Activated CD4-positive, alpha-beta T cell treated with anti-CD3 and anti-CD28 coated beads, Interleukin-2, amount 50 U/mL, for 16 hours (primary cell): ENCODE data around the gene PSMA3.
A peak's percentile ranks its signal among the peaks of the same experiment; 100 is the strongest.

Experiments used
- DNase-seq: peaks from one replicate; pipeline ENCODE4 v3.0.0-alpha.2; 2020

PSMA3 gene

DNA sequence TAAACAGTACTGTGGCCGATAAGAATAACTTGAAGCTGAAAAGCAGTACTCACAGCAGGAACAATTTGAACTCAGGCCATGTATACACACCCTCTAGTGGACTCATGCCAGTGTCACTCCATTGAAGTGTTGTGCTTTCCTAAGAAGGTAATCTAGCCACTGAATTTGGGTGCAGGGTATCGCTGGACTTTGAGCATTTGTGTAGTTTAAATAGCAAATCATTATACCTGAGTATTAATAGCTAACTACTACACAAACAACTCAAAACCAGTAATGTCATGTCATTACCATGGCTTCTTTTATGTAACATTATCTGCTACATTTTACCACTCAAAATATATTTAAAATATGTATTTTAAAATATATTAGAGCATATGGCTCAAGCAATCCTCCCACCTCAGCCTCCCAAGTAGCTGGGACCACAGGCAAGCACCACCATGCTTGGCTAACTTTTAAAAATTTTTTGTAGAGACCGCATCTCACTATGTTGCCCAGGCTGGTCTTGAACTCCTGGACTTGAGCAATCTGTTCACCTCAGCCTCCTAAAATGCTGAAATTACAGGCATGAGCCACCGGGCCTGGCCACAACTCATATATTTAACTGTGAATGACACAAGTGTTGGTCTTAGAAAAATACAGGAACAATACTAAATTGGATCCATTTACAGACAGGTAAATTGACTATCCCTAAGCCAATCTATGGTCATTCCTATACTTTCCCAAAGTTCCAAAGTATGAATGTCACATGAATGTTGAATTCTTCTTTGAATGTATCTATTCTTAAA, 28.1 kb downstream of the PSMA3 start:
- DNase-seq, result no peak

DNA sequence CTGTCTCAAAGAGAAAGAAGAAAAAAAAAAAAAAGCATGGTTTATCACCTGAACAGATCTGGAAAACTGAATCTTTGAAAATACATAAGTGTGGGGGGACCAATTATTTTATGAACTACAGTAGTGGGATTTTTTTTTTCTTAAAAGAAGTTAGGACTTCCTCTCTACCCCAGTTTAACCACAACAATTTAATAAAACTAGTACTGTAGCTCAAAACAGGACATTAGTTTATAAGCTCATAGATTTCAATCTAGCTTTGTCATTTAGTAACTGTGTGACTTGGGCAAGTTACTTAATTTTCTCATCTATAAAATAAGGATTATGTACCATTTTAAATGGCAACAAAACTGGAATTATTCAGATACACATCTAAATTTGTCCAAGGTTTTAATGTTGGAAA, 30.2 kb downstream of the PSMA3 start:
- DNase-seq, result no peak

DNA sequence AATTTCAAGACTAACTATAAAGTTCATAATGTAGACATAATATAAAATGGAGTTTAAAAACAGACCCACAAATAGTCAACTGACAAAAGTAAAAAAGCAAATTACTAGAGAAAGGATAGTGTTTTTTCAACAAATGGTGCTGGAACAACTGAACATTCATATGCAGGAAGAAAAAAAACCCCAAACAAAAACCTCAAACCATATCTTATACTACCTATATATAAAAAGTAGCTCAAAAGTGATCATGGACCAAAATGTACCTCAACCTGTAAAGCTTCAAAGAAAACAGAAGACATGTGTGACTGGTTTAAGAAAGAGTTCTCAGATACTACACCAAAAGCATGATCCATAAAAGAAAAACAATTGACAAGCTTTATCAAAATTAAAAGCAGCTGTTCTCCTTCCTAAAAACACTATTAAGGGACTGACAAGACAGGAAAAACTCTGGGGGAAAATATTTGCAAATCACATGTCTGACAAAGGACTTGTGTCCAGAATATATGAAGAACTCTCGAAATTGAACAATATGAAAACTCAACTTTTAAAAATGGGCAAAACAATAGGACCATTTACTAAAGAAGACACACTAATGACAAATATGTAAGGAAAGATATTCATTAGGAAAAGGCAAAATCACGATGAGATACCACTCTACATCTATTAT, 31.0 kb downstream of the PSMA3 start:
- DNase-seq, result no peak

DNA sequence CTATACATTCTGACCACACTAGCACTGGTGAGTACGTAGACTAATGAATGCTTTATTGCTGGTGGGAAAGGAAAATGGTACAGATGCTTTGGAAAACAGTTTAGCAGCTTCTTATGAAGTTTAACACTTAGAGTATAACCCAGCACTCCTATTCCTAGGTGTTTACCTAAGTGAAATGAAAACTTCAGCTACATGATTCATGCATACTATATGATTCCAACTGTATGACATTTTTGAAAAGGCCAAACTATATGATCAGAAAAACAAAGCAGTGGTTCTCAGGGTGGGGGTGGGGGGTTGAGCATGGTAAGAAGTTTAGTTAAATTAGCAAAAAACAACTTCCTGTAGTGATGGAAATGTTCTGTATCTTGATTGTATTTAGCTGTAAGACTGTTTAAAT, 31.6 kb downstream of the PSMA3 start:
- no peak for DNase-seq

DNA sequence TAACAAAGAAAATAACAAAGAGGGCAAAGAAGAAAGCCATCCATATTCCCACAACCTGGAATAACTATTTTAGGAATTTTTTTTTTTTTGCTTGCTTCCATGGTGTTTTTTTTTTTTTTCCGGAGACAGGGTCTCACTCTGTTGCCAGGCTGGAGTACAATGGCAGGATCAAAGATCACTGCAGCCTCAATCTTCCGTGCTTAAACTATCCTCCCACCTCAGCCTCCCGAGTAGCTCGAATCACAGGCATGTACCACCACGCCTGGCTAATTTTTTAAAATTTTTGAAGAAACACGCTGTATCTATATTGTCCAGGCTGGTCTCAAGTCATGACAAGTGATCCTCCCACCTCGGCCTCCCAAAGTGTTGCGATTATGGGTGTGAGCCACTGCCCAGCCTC, 33.5 kb downstream of the PSMA3 start:
- DNase-seq, result no peak

DNA sequence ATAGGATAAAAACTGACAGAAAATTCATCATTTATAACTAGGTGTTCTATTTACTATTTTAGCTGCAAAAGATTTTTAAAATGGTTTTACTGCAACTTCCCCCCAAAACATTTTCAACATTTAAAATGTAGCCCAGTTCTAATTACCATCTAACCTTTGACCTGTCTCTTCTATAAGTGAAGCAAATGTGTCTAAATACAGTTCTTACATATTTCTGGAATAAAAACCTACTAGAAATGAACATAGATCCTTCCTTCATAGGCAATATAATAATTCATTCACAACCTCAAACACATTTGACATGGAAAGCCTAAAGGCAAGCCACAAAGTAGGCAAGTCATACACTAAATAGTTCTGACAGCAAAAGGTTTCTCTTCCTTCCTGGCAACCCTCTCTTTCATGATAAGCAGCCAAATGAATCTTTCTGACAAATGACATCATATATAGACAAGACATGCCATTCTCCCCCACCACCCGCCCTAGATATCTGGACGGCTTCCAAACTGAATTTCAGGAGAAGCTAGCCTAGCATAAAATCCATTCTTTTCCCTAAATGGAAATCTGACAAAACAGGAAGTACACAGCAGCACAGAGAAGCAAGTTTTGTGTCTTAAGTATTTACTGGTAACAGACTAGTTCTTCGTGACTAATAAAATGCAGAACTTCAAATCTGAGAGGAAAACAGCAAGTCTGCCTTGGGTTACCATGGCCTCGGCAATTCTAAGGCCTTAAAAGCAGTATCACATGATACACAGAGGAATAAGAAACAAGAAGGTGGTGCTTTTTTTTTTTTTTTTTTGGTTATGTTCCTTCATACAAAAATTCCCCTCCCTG, 36.5 kb downstream of the PSMA3 start:
- peak; percentile 53 for DNase-seq

DNA sequence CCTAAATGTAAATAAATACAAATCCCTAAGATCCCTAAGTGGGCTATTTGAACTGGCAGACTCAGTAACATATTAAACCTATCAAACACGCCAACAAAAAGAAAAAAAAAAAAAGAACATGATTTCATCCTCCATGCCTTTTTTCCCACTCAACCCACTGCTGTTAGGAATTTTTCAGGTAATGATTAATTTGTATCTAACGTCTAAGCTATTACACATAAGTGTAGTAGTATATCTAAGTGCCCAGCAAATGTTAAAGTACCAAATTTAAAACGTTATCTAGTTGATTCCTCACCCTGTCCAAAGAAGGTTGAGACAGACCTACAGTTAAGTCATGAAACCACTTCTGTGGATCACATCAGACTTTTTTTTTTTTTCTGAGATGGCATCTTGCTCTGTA, 37.3 kb downstream of the PSMA3 start:
- DNase-seq, result no peak

DNA sequence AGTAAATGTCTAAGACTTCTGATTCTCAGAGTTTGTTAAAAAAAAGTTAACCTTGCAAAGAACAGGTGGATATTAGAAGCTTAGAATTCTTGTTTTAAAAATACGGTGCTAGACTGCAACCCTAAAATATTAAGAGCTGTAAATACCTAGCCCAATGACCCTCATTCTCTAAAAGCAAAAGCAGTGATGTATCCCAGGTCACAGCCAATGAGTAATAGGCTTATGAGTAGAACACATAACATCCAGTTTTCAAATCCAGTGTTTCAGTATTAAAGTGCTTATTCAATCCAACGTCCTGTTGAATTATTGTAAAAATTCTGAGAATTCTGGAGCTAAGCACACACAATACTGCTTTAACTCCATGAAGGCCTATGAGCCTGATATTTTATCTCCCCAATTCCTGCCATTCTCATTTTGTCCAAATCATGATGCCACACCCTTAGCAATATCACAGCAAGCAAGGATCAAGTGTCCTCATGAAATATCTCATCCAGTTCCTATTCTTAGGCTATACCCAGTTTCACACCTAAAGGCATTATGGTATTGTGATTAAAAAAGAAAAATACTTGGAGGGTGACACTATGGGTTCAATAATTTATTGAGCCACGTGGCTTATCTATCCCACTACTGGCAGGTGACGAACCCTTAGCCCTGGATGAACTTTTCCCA, 38.4 kb downstream of the PSMA3 start:
- no peak for DNase-seq

DNA sequence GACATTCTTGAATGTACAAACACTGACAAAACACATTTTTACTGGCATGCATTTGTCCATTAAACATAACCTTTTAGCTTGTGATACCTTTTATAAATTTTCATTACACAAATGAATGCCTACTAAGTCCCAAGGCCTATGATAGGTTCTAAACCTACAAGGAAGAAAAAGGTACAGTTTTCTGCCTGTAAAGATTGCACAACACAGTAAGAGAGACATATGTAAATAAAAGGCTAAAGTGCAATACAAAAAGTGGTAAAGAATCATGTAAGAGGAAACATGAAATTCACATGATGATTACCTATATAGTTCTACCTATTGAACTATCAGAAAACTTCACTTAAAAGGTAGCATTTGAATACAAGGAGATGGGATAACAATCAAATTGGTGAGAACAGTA, 39.1 kb downstream of the PSMA3 start:
- DNase-seq, result no peak

DNA sequence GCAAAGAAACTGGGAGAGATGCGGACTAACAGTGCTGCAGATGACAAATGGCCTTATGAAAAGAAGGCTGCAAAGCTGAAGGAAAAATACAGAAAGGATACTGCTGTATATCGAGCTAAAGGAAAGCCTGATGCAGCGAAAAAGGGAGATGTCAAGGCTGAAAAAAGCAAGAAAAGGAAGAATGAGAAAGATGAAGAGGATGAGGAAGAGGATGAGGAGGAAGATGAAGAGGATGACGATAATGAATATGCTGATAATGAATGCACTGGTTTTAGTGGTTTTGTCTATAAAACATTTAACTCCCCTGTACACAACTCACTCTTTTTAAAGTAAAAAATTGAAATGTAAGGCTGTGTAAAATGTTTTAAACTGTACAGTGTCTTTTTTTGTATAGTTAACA, 40.5 kb downstream of the PSMA3 start:
- DNase-seq, result no peak

DNA sequence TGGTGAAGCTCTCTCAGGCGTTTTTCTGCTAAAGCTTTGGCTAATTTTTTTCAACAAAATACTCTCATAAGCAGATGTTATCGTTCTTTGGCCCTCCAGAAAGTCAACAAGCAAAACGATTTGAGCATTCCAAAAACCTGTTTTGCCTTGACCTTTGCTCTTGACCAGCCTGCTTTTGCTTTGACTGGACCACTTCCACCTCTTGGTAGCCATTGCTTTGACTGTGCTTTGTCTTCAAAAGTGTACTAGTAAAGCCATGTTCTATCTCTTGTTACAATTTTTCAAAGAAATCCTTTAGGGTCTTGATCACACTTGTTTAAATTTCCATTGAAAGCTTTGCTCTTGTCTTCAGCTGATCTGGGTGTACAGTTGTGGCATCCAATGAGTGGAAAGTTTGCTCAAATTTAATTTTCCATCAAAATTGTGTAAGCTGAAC, 43.0 kb downstream of the PSMA3 start:
- no peak for DNase-seq

DNA sequence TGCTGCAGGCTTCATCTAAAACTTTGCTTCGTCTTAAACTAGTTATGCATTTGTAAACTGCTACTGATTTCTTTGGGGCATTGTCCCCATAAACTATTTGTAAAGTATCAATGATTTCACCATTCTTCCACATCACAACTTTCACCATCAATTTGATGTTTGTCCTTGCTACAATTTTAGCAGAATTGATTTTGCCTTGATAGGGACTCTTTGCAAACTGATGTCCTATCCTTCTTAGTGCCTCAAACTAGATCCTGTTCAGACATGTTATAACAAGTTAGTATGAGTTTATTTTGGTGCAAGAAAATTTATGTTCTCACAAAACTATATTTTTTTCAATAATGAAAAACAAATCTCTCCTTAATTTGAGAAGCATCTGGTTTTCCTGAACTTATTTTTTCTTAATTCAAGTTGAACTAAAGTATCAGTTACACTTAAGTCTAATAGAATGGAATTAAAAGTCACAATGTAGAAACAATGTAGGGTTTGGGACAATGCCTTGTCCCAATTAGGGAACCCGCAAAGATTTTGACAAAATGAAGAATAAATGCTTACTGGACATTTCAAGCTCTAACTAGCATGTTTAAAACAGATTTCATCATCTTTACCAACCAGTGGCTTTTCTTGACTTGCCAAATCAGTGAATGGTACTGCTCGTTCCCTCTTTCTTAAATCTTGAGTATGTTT, 43.6 kb downstream of the PSMA3 start:
- no peak for DNase-seq

DNA sequence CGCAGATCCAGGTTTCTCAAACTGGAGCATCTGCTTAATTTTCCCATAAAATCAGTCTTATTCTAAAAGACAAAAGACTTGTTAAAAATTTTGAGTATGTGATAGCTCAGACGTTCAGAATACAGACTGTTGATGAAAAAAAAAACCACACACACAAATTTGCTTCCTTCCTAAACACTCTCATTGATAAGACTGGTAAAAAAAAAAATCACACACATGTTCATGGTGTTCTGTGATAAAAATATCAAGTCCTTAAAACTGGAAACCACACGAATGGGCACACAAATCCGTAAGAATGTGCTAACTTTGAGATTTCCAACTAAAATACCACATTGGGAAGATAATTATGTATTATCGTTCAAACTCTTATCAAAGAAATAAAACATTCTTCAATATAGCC, 47.0 kb downstream of the PSMA3 start:
- no peak for DNase-seq

DNA sequence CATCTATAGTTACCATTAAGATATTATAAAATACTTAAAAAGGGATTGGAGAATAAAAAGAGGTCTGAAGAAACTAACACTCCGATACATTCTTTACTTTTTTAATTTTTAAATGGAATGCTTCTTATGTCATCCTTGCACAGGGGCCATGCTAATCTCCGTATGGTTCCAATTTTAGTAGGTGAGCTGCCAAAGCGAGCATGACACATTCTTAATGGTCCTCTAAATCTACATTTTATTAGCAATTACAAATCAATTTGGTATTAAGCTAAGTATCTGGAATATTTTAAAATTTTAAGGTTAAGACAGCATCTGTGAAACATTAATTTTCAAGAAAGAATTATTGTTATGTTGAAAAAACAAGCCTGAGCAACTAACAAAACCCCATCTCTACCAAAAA, 47.5 kb downstream of the PSMA3 start:
- no peak for DNase-seq

DNA sequence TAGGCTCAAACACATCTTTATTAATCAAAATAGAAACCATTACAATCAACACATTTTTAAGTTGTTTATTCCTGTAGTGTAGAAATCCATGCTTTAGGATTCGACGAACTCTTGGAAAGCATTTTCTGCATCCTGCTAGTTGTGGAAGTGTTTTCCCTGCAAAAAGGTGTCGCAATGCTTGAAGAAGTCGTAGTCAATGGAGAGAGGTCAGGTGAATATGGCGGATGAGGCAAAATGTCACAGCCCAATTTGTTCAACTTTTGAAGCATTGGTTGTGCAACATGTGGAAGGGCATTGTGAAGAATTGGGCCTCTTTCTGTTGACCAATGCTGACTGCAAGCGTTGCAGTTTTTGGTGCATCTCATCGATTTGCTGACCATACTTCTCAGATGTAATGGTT, 49.6 kb downstream of the PSMA3 start:
- DNase-seq, result no peak

DNA sequence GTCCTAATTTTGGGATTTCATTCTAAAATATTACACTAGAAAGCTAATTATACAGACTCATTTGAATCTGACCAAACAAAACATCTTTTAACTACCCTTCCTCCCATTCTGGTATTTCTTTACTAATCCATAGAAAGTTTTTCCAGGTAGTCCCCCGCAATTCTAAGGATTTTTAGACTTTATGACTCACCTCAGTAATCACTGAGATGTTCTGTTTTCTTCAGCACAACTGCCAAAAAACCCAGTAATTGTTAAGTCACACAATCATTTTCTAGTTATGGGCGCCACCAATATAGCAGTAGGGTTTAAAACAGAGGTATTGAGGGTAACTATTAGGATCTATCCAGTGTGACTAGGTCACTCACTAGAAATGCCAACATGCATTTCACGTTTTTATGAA, 52.1 kb downstream of the PSMA3 start:
- peak; percentile 27 for DNase-seq

DNA sequence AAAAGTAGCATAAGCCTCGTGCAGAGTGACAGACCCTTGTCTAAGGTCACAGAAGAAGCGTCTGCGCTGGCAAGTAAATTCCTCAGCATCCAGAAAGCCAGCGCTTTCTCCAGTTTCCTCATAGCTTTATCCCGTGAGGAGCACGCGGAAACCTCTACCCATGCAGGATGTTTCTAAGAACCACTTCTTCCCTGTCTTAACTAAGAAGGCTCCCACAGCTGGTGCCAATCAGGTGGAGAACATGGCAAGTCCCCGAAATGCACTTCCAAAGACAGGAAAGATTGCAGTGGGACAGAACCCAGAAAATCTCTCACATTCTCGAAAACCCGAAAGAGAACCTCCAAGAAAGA, 52.7 kb downstream of the PSMA3 start:
- DNase-seq, result no peak

DNA sequence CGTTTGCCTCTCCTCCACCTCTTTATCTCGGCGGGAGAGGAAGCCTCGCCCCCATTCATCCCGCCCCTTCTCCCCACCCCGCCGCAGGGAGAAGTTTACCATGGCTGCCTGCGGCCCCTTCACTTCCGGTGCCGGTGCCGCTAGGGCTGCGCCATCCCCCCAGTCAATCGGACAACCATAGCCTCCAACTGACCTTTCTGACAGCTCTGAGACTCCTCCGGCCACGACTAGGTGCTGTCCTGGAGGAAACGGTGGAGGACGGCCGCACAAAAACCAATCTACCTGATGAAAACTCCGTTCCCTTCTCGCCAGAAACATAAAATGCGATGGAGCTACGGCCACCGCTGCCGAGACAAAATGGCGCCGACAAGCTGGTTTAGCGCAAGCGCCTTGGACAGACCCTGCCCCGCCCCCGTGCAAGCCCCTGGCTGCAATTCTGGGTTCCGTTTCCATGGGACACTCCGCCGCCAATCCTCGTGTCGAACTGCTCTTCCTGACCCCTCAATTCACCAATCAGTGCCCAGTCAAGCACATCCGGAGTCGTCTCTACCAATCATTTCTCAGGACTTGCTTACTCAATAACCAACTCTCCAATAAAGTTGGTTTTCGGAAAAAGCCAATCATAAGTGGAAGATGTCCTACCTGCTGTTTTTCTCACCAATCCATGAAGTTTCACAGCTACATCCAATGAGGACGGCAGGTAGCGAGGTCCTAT, 53.3 kb downstream of the PSMA3 start:
- DNase-seq, result peak; percentile 99

DNA sequence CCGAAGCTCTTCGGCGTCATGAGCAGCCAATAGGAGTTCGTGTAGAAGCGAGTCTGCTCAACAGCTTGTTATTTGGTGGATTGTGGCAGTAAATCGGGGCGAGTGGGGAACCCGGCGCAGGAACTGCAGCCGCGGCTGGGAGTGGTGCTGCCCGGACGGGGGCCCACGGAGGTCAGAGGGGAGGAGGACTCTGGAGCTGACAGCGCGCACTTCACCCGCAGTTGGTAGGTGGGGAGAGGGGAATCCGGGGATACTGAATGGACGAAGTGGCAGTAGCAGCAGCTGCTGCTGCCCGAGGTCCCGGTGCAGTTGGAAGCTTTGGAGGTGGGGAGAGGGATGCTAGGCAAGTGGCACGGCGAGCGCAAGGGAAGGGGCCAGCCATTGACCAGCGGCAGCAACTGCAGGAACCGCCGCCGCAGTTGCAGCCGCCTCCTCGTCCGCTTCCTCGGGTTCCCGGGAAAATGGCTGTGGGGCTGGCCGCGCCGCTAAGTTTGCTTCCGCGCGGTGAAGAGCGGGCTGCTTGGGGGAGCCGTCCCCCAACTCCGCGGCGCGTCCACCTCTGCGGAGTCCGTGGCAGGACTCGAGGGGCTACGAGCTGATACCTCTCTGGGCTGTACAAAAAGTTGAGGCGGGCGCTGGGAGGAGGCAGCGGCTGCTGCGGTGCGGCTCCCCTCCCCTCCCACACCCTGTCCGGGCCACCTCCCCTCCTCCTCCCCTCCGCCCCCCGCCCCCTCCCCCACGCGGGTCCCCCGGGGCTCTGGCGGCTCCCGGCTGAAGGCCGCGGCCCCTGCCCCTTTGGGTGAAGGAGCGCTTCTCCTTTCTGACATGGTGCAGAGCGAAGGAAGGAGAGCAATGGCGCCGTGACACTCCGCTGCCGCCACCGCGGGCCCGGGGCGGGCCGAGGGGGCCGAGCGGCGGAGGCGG, 54.1 kb downstream of the PSMA3 start, which contains the start of gene ARID4A:
ARID4A (plus strand) TSS at position 79 of the 924 bp plus-strand sequence. CDS start 1,300 bp downstream, outside the sequence.
- peak; percentile 36 for DNase-seq
